Measurements from ENCODE around the gene ATP6V1B1.

The ATP6V1B1 gene

GRCh38 chr2:70942396-70943204 lies 6.9 kb downstream of the ATP6V1B1 start:
- no peak overlapping the region for H3K4me3 Mint-ChIP-seq
- H3K4me1 Mint-ChIP-seq (ENCODE audit: low read depth), result peaks cover 8% of the 10 kb centered on the region
- peaks cover 18% of the 10 kb centered on the region for H3K27me3 Mint-ChIP-seq
- H3K36me3 Mint-ChIP-seq (ENCODE audit: low read depth), result no peaks in the 10 kb centered on the region
- no peak overlapping the region for H3K27ac Mint-ChIP-seq
- no peaks in the 10 kb centered on the region for H3K9me3 Mint-ChIP-seq

- Mint-ChIP-seq H3K4me1 (ENCODE audit: low read depth) (peaks cover 16% of the 10 kb centered on the region), H3K27ac (no peak overlapping the region), H3K4me3 (no peak overlapping the region), H3K27me3 (peaks cover 25% of the 10 kb centered on the region), H3K9me3 (no peaks in the 10 kb centered on the region), H3K36me3 (ENCODE audit: low read depth) (no peaks in the 10 kb centered on the region)
Measured at GRCh38 chr2:70943205-70943871, 7.6 kb downstream of the ATP6V1B1 start.

GRCh38 chr2:70944111-70944690 lies 8.5 kb downstream of the ATP6V1B1 start:
- no peak overlapping the region for H3K27ac Mint-ChIP-seq
- no peaks in the 10 kb centered on the region for H3K9me3 Mint-ChIP-seq
- peaks cover 26% of the 10 kb centered on the region for H3K27me3 Mint-ChIP-seq
- H3K36me3 Mint-ChIP-seq (ENCODE audit: low read depth), result no peaks in the 10 kb centered on the region
- H3K4me1 Mint-ChIP-seq (ENCODE audit: low read depth), result peaks cover 17% of the 10 kb centered on the region
- H3K4me3 Mint-ChIP-seq, result no peak overlapping the region

GRCh38 chr2:70946832-70947442 lies 11.2 kb downstream of the ATP6V1B1 start:
- Mint-ChIP-seq H3K4me3 (no peak overlapping the region), H3K27ac (no peak overlapping the region), H3K36me3 (ENCODE audit: low read depth) (no peaks in the 10 kb centered on the region), H3K4me1 (ENCODE audit: low read depth) (peaks cover 17% of the 10 kb centered on the region), H3K27me3 (peaks cover 25% of the 10 kb centered on the region), H3K9me3 (no peaks in the 10 kb centered on the region)

- no peaks in the 10 kb centered on the region for H3K36me3 Mint-ChIP-seq (ENCODE audit: low read depth)
- peak overlapping the region; percentile 83 for H3K4me3 Mint-ChIP-seq
- H3K9me3 Mint-ChIP-seq, result no peaks in the 10 kb centered on the region
- peaks cover 17% of the 10 kb centered on the region for H3K4me1 Mint-ChIP-seq (ENCODE audit: low read depth)
- peaks cover 25% of the 10 kb centered on the region for H3K27me3 Mint-ChIP-seq
- H3K27ac Mint-ChIP-seq, result peak overlapping the region; percentile 79
Measured at GRCh38 chr2:70947556-70948184, 12.0 kb downstream of the ATP6V1B1 start.

- Mint-ChIP-seq H3K9me3 (no peaks in the 10 kb centered on the region), H3K4me3 (peak overlapping the region; percentile 83), H3K4me1 (ENCODE audit: low read depth) (peaks cover 17% of the 10 kb centered on the region), H3K36me3 (ENCODE audit: low read depth) (no peaks in the 10 kb centered on the region), H3K27me3 (peaks cover 28% of the 10 kb centered on the region), H3K27ac (peak overlapping the region; percentile 79)
Measured at GRCh38 chr2:70948337-70949003, 12.8 kb downstream of the ATP6V1B1 start.

GRCh38 chr2:70949086-70949485 lies 13.4 kb downstream of the ATP6V1B1 start:
- no peak overlapping the region for H3K27ac Mint-ChIP-seq
- H3K27me3 Mint-ChIP-seq, result peaks cover 30% of the 10 kb centered on the region
- no peaks in the 10 kb centered on the region for H3K9me3 Mint-ChIP-seq
- H3K36me3 Mint-ChIP-seq (ENCODE audit: low read depth), result no peaks in the 10 kb centered on the region
- H3K4me1 Mint-ChIP-seq (ENCODE audit: low read depth), result peaks cover 17% of the 10 kb centered on the region
- no peak overlapping the region for H3K4me3 Mint-ChIP-seq

GRCh38 chr2:70954886-70955285 lies 19.2 kb downstream of the ATP6V1B1 start:
- Mint-ChIP-seq H3K27me3 (peaks cover 33% of the 10 kb centered on the region), H3K36me3 (ENCODE audit: low read depth) (no peaks in the 10 kb centered on the region), H3K9me3 (no peaks in the 10 kb centered on the region), H3K27ac (no peak overlapping the region), H3K4me3 (no peak overlapping the region), H3K4me1 (ENCODE audit: low read depth) (no peaks in the 10 kb centered on the region)

GRCh38 chr2:70956141-70956540 lies 20.4 kb downstream of the ATP6V1B1 start:
- H3K4me1 Mint-ChIP-seq (ENCODE audit: low read depth), result no peaks in the 10 kb centered on the region
- H3K27me3 Mint-ChIP-seq, result peaks cover 37% of the 10 kb centered on the region
- H3K36me3 Mint-ChIP-seq (ENCODE audit: low read depth), result no peaks in the 10 kb centered on the region
- H3K27ac Mint-ChIP-seq, result no peak overlapping the region
- no peak overlapping the region for H3K4me3 Mint-ChIP-seq
- no peaks in the 10 kb centered on the region for H3K9me3 Mint-ChIP-seq

GRCh38 chr2:70957798-70958197 lies 22.1 kb downstream of the ATP6V1B1 start:
- Mint-ChIP-seq H3K36me3 (ENCODE audit: low read depth) (no peaks in the 10 kb centered on the region), H3K4me3 (no peak overlapping the region), H3K4me1 (ENCODE audit: low read depth) (no peaks in the 10 kb centered on the region), H3K27me3 (peaks cover 37% of the 10 kb centered on the region), H3K9me3 (no peaks in the 10 kb centered on the region), H3K27ac (no peak overlapping the region)

GRCh38 chr2:70958759-70959158 lies 23.1 kb downstream of the ATP6V1B1 start:
- no peaks in the 10 kb centered on the region for H3K9me3 Mint-ChIP-seq
- H3K36me3 Mint-ChIP-seq (ENCODE audit: low read depth), result no peaks in the 10 kb centered on the region
- no peak overlapping the region for H3K27ac Mint-ChIP-seq
- H3K4me1 Mint-ChIP-seq (ENCODE audit: low read depth), result no peaks in the 10 kb centered on the region
- H3K27me3 Mint-ChIP-seq, result peaks cover 40% of the 10 kb centered on the region
- no peak overlapping the region for H3K4me3 Mint-ChIP-seq

- Mint-ChIP-seq H3K27me3 (peaks cover 41% of the 10 kb centered on the region), H3K4me1 (ENCODE audit: low read depth) (no peaks in the 10 kb centered on the region), H3K9me3 (no peaks in the 10 kb centered on the region), H3K4me3 (no peak overlapping the region), H3K36me3 (ENCODE audit: low read depth) (no peaks in the 10 kb centered on the region), H3K27ac (no peak overlapping the region)
Measured at GRCh38 chr2:70959271-70959761, 23.6 kb downstream of the ATP6V1B1 start.

GRCh38 chr2:70959851-70960832 lies 24.4 kb downstream of the ATP6V1B1 start:
- H3K4me3 Mint-ChIP-seq, result no peak overlapping the region
- H3K4me1 Mint-ChIP-seq (ENCODE audit: low read depth), result peaks cover 5% of the 10 kb centered on the region
- no peaks in the 10 kb centered on the region for H3K36me3 Mint-ChIP-seq (ENCODE audit: low read depth)
- peaks cover 39% of the 10 kb centered on the region for H3K27me3 Mint-ChIP-seq
- H3K27ac Mint-ChIP-seq, result no peak overlapping the region
- H3K9me3 Mint-ChIP-seq, result no peaks in the 10 kb centered on the region

Measured in stimulated activated naive CD8-positive, alpha-beta T cell treated with anti-CD3 and anti-CD28 coated beads, Interleukin-15, Interleukin-2, amounts not matched to agents 100 ng/mL and 50 ng/mL, for 24 hours (primary cell).